IPS-18a (cell line): ENCODE measurements around the gene FAM43A.

Experiments used
- H3K27ac ChIP-seq: one replicate; pipeline ENCODE4 v1.5.1; 2013; ENCODE audit warnings: low read length
- H3K27me3 ChIP-seq: one replicate; pipeline ENCODE4 v1.6.1; 2013; ENCODE audit warnings: mild to moderate bottlenecking, low read length; ENCODE audit not compliant: control insufficient read depth, insufficient read depth
- H3K36me3 ChIP-seq: one replicate; pipeline ENCODE4 v1.6.1; 2013; ENCODE audit warnings: low read depth, low read length; ENCODE audit not compliant: control insufficient read depth
- H3K4me1 ChIP-seq: one replicate; pipeline ENCODE4 v1.6.1; 2013; ENCODE audit warnings: low read depth, low read length; ENCODE audit not compliant: control insufficient read depth
- H3K4me3 ChIP-seq: one replicate; pipeline ENCODE4 v1.5.1; 2013; ENCODE audit warnings: low read length
- H3K9ac ChIP-seq: one replicate; pipeline ENCODE4 v1.6.1; 2013; ENCODE audit warnings: mild to moderate bottlenecking, low read length, moderate library complexity
- H3K9me3 ChIP-seq: one replicate; pipeline ENCODE4 v1.6.1; 2013; ENCODE audit warnings: low read depth, low read length; ENCODE audit not compliant: control insufficient read depth

The FAM43A gene

GRCh38 chr3:194659778-194660177, 25.9 kb upstream of the FAM43A start:
- Histone ChIP-seq H3K4me1 (no peaks in the 10 kb centered on the region), H3K36me3 (peaks cover 58% of the 10 kb centered on the region), H3K9me3 (no peaks in the 10 kb centered on the region), H3K4me3 (no peak overlapping the region), H3K27me3 (no peaks in the 10 kb centered on the region), H3K27ac (no peak overlapping the region), H3K9ac (no peak overlapping the region)

- no peaks in the 10 kb centered on the region for H3K4me1 ChIP-seq
- no peaks in the 10 kb centered on the region for H3K27me3 ChIP-seq
- H3K36me3 ChIP-seq = peaks cover 68% of the 10 kb centered on the region
- H3K9ac ChIP-seq = no peak overlapping the region
- H3K27ac ChIP-seq = no peak overlapping the region
- no peaks in the 10 kb centered on the region for H3K9me3 ChIP-seq
- H3K4me3 ChIP-seq = no peak overlapping the region
Measured at GRCh38 chr3:194661374-194661773, 24.3 kb upstream of the FAM43A start.

- H3K4me1 ChIP-seq = no peaks in the 10 kb centered on the region
- no peak overlapping the region for H3K27ac ChIP-seq
- no peak overlapping the region for H3K9ac ChIP-seq
- H3K27me3 ChIP-seq = no peaks in the 10 kb centered on the region
- peaks cover 73% of the 10 kb centered on the region for H3K36me3 ChIP-seq
- no peaks in the 10 kb centered on the region for H3K9me3 ChIP-seq
- no peak overlapping the region for H3K4me3 ChIP-seq
Measured at GRCh38 chr3:194661946-194662345, 23.7 kb upstream of the FAM43A start.

- no peaks in the 10 kb centered on the region for H3K27me3 ChIP-seq
- no peaks in the 10 kb centered on the region for H3K9me3 ChIP-seq
- peaks cover 64% of the 10 kb centered on the region for H3K36me3 ChIP-seq
- no peaks in the 10 kb centered on the region for H3K4me1 ChIP-seq
- no peak overlapping the region for H3K9ac ChIP-seq
- no peak overlapping the region for H3K4me3 ChIP-seq
- no peak overlapping the region for H3K27ac ChIP-seq
Measured at GRCh38 chr3:194664857-194665256, 20.8 kb upstream of the FAM43A start.

GRCh38 chr3:194667363-194667762, 18.3 kb upstream of the FAM43A start:
- Histone ChIP-seq H3K27ac (no peak overlapping the region), H3K36me3 (peaks cover 41% of the 10 kb centered on the region), H3K9ac (no peak overlapping the region), H3K27me3 (no peaks in the 10 kb centered on the region), H3K4me3 (no peak overlapping the region), H3K9me3 (no peaks in the 10 kb centered on the region), H3K4me1 (peaks cover 5% of the 10 kb centered on the region)

- H3K27ac ChIP-seq = peak overlapping the region; percentile 99
- H3K4me1 ChIP-seq = peaks cover 5% of the 10 kb centered on the region
- H3K36me3 ChIP-seq = peaks cover 20% of the 10 kb centered on the region
- H3K9ac ChIP-seq = peak overlapping the region; percentile 97
- H3K9me3 ChIP-seq = no peaks in the 10 kb centered on the region
- H3K27me3 ChIP-seq = peaks cover 26% of the 10 kb centered on the region
- peak overlapping the region; percentile 93 for H3K4me3 ChIP-seq
Measured at GRCh38 chr3:194671511-194671899, 14.2 kb upstream of the FAM43A start.

- H3K27me3 ChIP-seq = peaks cover 26% of the 10 kb centered on the region
- H3K4me3 ChIP-seq = peak within 1 kb of the TSS; percentile 93
- H3K9me3 ChIP-seq = no peaks in the 10 kb centered on the region
- peaks cover 17% of the 10 kb centered on the region for H3K36me3 ChIP-seq
- peaks cover 5% of the 10 kb centered on the region for H3K4me1 ChIP-seq
- H3K9ac ChIP-seq = peak within 1 kb of the TSS; percentile 97
- peak within 1 kb of the TSS; percentile 99 for H3K27ac ChIP-seq
Measured at GRCh38 chr3:194671900-194672808, 13.5 kb upstream of the FAM43A start, which contains the start of gene LSG1. LSG1 (minus strand) TSS chr3:194672191; CDS start chr3:194672162, 29 bp downstream.

GRCh38 chr3:194672876-194673275, 12.8 kb upstream of the FAM43A start:
- no peaks in the 10 kb centered on the region for H3K9me3 ChIP-seq
- peaks cover 17% of the 10 kb centered on the region for H3K36me3 ChIP-seq
- peak overlapping the region; percentile 93 for H3K4me3 ChIP-seq
- peaks cover 26% of the 10 kb centered on the region for H3K27me3 ChIP-seq
- no peak overlapping the region for H3K27ac ChIP-seq
- peak overlapping the region; percentile 97 for H3K9ac ChIP-seq
- H3K4me1 ChIP-seq = peaks cover 5% of the 10 kb centered on the region

- H3K4me1 ChIP-seq = peaks cover 5% of the 10 kb centered on the region
Measured at GRCh38 chr3:194673761-194674160, 11.9 kb upstream of the FAM43A start.

GRCh38 chr3:194675081-194675640, 10.5 kb upstream of the FAM43A start:
- Histone ChIP-seq H3K9ac (no peak overlapping the region), H3K4me3 (no peak overlapping the region), H3K9me3 (no peaks in the 10 kb centered on the region), H3K4me1 (peaks cover 5% of the 10 kb centered on the region), H3K27me3 (peaks cover 26% of the 10 kb centered on the region), H3K27ac (no peak overlapping the region), H3K36me3 (no peaks in the 10 kb centered on the region)

More at GRCh38 chr3:194673761-194674160, 11.9 kb upstream of the FAM43A start:
- Histone ChIP-seq H3K27me3 (peaks cover 26% of the 10 kb centered on the region), H3K9ac (no peak overlapping the region), H3K4me3 (no peak overlapping the region), H3K9me3 (no peaks in the 10 kb centered on the region), H3K36me3 (peaks cover 8% of the 10 kb centered on the region), H3K27ac (no peak overlapping the region)

GRCh38 chr3:194675680-194676079, 10.0 kb upstream of the FAM43A start:
- Histone ChIP-seq H3K4me1 (peaks cover 5% of the 10 kb centered on the region), H3K27me3 (peaks cover 26% of the 10 kb centered on the region), H3K27ac (no peak overlapping the region), H3K4me3 (no peak overlapping the region), H3K9ac (no peak overlapping the region), H3K36me3 (no peaks in the 10 kb centered on the region), H3K9me3 (no peaks in the 10 kb centered on the region)
